ENCODE results near the gene RBBP4. TPM values are rescaled to one million over a fixed set of nuclear protein-coding genes. Genes with fewer than 3 reads are reported as not detected.

The RBBP4 gene
- total and polyA plus RNA-seq, 4 donors: 37.7 to 205 (median 107) TPM

- Histone ChIP-seq H3K4me1 (ENCODE audit: control insufficient read depth in 5 of 5, insufficient read depth in 5 of 5, low read length in 5 of 5) (peaks cover 0 to 8% (median 2%) of the 10 kb centered on the region in 5 donors), H3K27ac (ENCODE audit: low read depth in 1 of 2, low read length in 1 of 2) (no peak overlapping the region), H3K4me3 (no peak overlapping the region), H3K36me3 (ENCODE audit: control insufficient read depth in 4 of 4, insufficient read depth in 4 of 4, low read length in 4 of 4) (no peaks in the 10 kb centered on the region), H3K27me3 (ENCODE audit: control insufficient read depth in 3 of 3, insufficient read depth in 3 of 3, low read length in 2 of 3) (no peaks in the 10 kb centered on the region), H3K9me3 (ENCODE audit: control insufficient read depth in 4 of 4, insufficient read depth in 3 of 4, low read length in 3 of 4) (no peaks in the 10 kb centered on the region), H3K9ac (ENCODE audit: insufficient read depth in 1 of 2, low read length in 2 of 2) (no peak overlapping the region)
- 76 to 88% methylated on average over 4 of the region's 4 CpGs for WGBS, 2 donors
- ATAC-seq (ENCODE audit: insufficient read depth, low FRiP score) (no peak), DNase-seq (peak in 2 of 3 donors; percentile 38 to 57)
- no peak for TF ChIP-seq CTCF (IDR thresholded peaks at IDR 0.05; ENCODE audit: control extremely low read depth, extremely low read depth)
These were observed 63.3 kb downstream of the RBBP4 start for GRCh38 chr1:32714277-32714676.

- H3K27me3 ChIP-seq (ENCODE audit: control insufficient read depth in 3 of 3, insufficient read depth in 3 of 3, low read length in 2 of 3): no peaks in the 10 kb centered on the region
- no peaks in the 10 kb centered on the region for H3K36me3 ChIP-seq (ENCODE audit: control insufficient read depth in 4 of 4, insufficient read depth in 4 of 4, low read length in 4 of 4)
- TF ChIP-seq CTCF (IDR thresholded peaks at IDR 0.05; ENCODE audit: control extremely low read depth, extremely low read depth): no peak
- H3K4me3 ChIP-seq: no peak overlapping the region
- WGBS, 2 donors: 92 to 96% methylated on average over 4 of the region's 4 CpGs
- no peaks in the 10 kb centered on the region for H3K9me3 ChIP-seq (ENCODE audit: control insufficient read depth in 4 of 4, insufficient read depth in 3 of 4, low read length in 3 of 4)
- ATAC-seq (ENCODE audit: insufficient read depth, low FRiP score): no peak
- peak overlapping the region in 1 of 2 donors; percentile 44 for H3K27ac ChIP-seq (ENCODE audit: low read depth in 1 of 2, low read length in 1 of 2)
- H3K4me1 ChIP-seq (ENCODE audit: control insufficient read depth in 5 of 5, insufficient read depth in 5 of 5, low read length in 5 of 5): peaks cover 0 to 8% (median 2%) of the 10 kb centered on the region in 5 donors
- no peak overlapping the region for H3K9ac ChIP-seq (ENCODE audit: insufficient read depth in 1 of 2, low read length in 2 of 2)
- DNase-seq: no peak
These were observed 64.9 kb downstream of the RBBP4 start for GRCh38 chr1:32715901-32716311.

GRCh38 chr1:32716312-32717148 is 65.5 kb downstream of the RBBP4 start:
- Histone ChIP-seq H3K9me3 (ENCODE audit: control insufficient read depth in 4 of 4, insufficient read depth in 3 of 4, low read length in 3 of 4) (no peaks in the 10 kb centered on the region), H3K27me3 (ENCODE audit: control insufficient read depth in 3 of 3, insufficient read depth in 3 of 3, low read length in 2 of 3) (no peaks in the 10 kb centered on the region), H3K4me3 (no peak overlapping the region), H3K4me1 (ENCODE audit: control insufficient read depth in 5 of 5, insufficient read depth in 5 of 5, low read length in 5 of 5) (peaks cover 0 to 8% (median 2%) of the 10 kb centered on the region in 5 donors), H3K27ac (ENCODE audit: low read depth in 1 of 2, low read length in 1 of 2) (peak overlapping the region in 1 of 2 donors; percentile 44), H3K36me3 (ENCODE audit: control insufficient read depth in 4 of 4, insufficient read depth in 4 of 4, low read length in 4 of 4) (no peaks in the 10 kb centered on the region), H3K9ac (ENCODE audit: insufficient read depth in 1 of 2, low read length in 2 of 2) (no peak overlapping the region)
- peak; percentile 68 for ATAC-seq (ENCODE audit: insufficient read depth, low FRiP score)
- TF ChIP-seq CTCF (IDR thresholded peaks at IDR 0.05; ENCODE audit: control extremely low read depth, extremely low read depth): no peak
- DNase-seq: peak; percentile 79 to 91 (median 90)
- 28 to 31% methylated on average over 9 of the region's 9 CpGs for WGBS, 2 donors

All from lung (tissue), 12 donors.